DOHH2 (cell line): ENCODE measurements around the gene NES.

ENCODE experiments used
- H3F3A ChIP-seq: fragments of 200-600 bp; sonication (generic), shearing (Covaris generic); 2 replicates; pipeline ENCODE4 v1.6.0; 2016; ENCODE audit warnings: antibody characterized with exemption, mild to moderate bottlenecking; ENCODE audit not compliant: control insufficient read depth, insufficient read depth
- H3K27ac ChIP-seq: fragments of 200-600 bp; sonication (generic); 2 replicates; pipeline ENCODE4 v1.5.1; 2014; ENCODE audit warnings: low read depth, mild to moderate bottlenecking, low read length, moderate library complexity
- H3K27me3 ChIP-seq: fragments of 200-600 bp; sonication (generic); 2 replicates; pipeline ENCODE4 v1.6.1; 2014; ENCODE audit warnings: mild to moderate bottlenecking, low read length, mixed read lengths; ENCODE audit not compliant: control insufficient read depth
- H3K36me3 ChIP-seq: fragments of 200-600 bp; sonication (generic); 2 replicates; pipeline ENCODE4 v1.6.1; 2014; ENCODE audit warnings: mild to moderate bottlenecking, low read length, moderate library complexity, mixed read lengths; ENCODE audit not compliant: control insufficient read depth
- H3K4me1 ChIP-seq: fragments of 200-600 bp; sonication (generic); 2 replicates; pipeline ENCODE4 v1.6.1; 2014; ENCODE audit warnings: mild to moderate bottlenecking, low read length, mixed read lengths; ENCODE audit not compliant: control insufficient read depth
- H3K4me2 ChIP-seq: fragments of 200-600 bp; sonication (generic); 2 replicates; pipeline ENCODE4 v1.6.0; 2014; ENCODE audit warnings: mild to moderate bottlenecking, low read length, moderate library complexity
- H3K4me3 ChIP-seq: fragments of 200-600 bp; sonication (generic); 2 replicates; pipeline ENCODE4 v1.5.1; 2014; ENCODE audit warnings: mild to moderate bottlenecking, low read length, mixed read lengths
- H3K79me2 ChIP-seq: fragments of 200-600 bp; sonication (generic); 2 replicates; pipeline ENCODE4 v1.6.1; 2014; ENCODE audit warnings: mild to moderate bottlenecking, low read length, mixed read lengths; ENCODE audit not compliant: control insufficient read depth
- H3K9me2 ChIP-seq: fragments of 200-600 bp; sonication (generic); replicated peaks from 2 replicates; pipeline ENCODE4 v1.6.1; 2014; ENCODE audit warnings: mild to moderate bottlenecking, low read length, mixed read lengths; ENCODE audit not compliant: control insufficient read depth
- H3K9me3 ChIP-seq: fragments of 200-600 bp; sonication (generic); 2 replicates; pipeline ENCODE4 v1.6.1; 2014; ENCODE audit warnings: antibody characterized with exemption, low read length, mixed read lengths; ENCODE audit not compliant: control insufficient read depth, insufficient read depth
- H4K20me1 ChIP-seq: fragments of 200-600 bp; sonication (generic); 2 replicates; pipeline ENCODE4 v1.6.0; 2014; ENCODE audit warnings: low read depth, mild to moderate bottlenecking, antibody characterized with exemption, low read length, moderate library complexity; ENCODE audit not compliant: control insufficient read depth, insufficient read depth
- CTCF ChIP-seq: fragments of 200-600 bp; sonication (generic); IDR thresholded peaks from one replicate; pipeline ENCODE4 v1.5.1; 2014; ENCODE audit warnings: antibody characterized with exemption, mild to moderate bottlenecking, low read depth, low read length; ENCODE audit not compliant: poor library complexity, severe bottlenecking
- EZH2phosphoT487 ChIP-seq: fragments of 200-600 bp; sonication (generic); IDR thresholded peaks from 2 replicates; pipeline ENCODE4 v1.6.1; 2017; ENCODE audit warnings: borderline replicate concordance, mild to moderate bottlenecking, antibody characterized with exemption, low read length, moderate library complexity, mixed read lengths

The NES gene

GRCh38 chr1:156725683-156726280 is 48.6 kb upstream of the NES start:
- peak overlapping the region; percentile 97 for H3K4me3 ChIP-seq
- no peaks in the 10 kb centered on the region for H3K9me3 ChIP-seq
- H3F3A ChIP-seq = peaks cover 27% of the 10 kb centered on the region
- peak overlapping the region; percentile 91 for H3K4me2 ChIP-seq
- H3K27ac ChIP-seq = peak overlapping the region; percentile 73
- H3K9me2 ChIP-seq = no peaks in the 10 kb centered on the region
- peaks cover 36% of the 10 kb centered on the region for H3K4me1 ChIP-seq
- H3K27me3 ChIP-seq = no peaks in the 10 kb centered on the region
- peaks cover 34% of the 10 kb centered on the region for H4K20me1 ChIP-seq
- H3K36me3 ChIP-seq = peaks cover 81% of the 10 kb centered on the region
- TF ChIP-seq CTCF (peak; percentile 97), EZH2phosphoT487 (no peak)
- peaks cover 87% of the 10 kb centered on the region for H3K79me2 ChIP-seq

GRCh38 chr1:156721535-156721934 is 44.3 kb upstream of the NES start:
- Histone ChIP-seq H3K27ac (no peak overlapping the region), H3K79me2 (peaks cover 53% of the 10 kb centered on the region), H3K9me3 (no peaks in the 10 kb centered on the region), H3K4me2 (no peak overlapping the region), H3K36me3 (peaks cover 62% of the 10 kb centered on the region), H4K20me1 (peaks cover 34% of the 10 kb centered on the region), H3F3A (peaks cover 13% of the 10 kb centered on the region), H3K27me3 (no peaks in the 10 kb centered on the region), H3K4me3 (no peak overlapping the region), H3K4me1 (peaks cover 22% of the 10 kb centered on the region), H3K9me2 (no peaks in the 10 kb centered on the region)
- no peak for TF ChIP-seq CTCF
- no peak for TF ChIP-seq EZH2phosphoT487

- Histone ChIP-seq H4K20me1 (peaks cover 33% of the 10 kb centered on the region), H3K36me3 (peaks cover 58% of the 10 kb centered on the region), H3K79me2 (peaks cover 49% of the 10 kb centered on the region), H3K9me2 (no peaks in the 10 kb centered on the region), H3K27me3 (no peaks in the 10 kb centered on the region), H3K4me1 (peaks cover 22% of the 10 kb centered on the region), H3K9me3 (no peaks in the 10 kb centered on the region), H3K27ac (no peak overlapping the region), H3K4me3 (no peak overlapping the region), H3K4me2 (no peak overlapping the region), H3F3A (peaks cover 12% of the 10 kb centered on the region)
- TF ChIP-seq CTCF (no peak), EZH2phosphoT487 (no peak)
Measured at GRCh38 chr1:156721131-156721530, 43.9 kb upstream of the NES start.
